GM19395 (cell line): ENCODE results near the gene RNASE8.

Source experiments
- ATAC-seq: cut with Tn5 transposase; IDR thresholded peaks from one replicate; pipeline ENCODE4 v1.9.1; 2021; ENCODE audit warnings: mild to moderate bottlenecking, moderate library complexity; ENCODE audit not compliant: unreplicated experiment

The RNASE8 gene

GRCh38 chr14:21050597-21050996, 7.0 kb upstream of the RNASE8 start:
- ATAC-seq: no peak

DNA sequence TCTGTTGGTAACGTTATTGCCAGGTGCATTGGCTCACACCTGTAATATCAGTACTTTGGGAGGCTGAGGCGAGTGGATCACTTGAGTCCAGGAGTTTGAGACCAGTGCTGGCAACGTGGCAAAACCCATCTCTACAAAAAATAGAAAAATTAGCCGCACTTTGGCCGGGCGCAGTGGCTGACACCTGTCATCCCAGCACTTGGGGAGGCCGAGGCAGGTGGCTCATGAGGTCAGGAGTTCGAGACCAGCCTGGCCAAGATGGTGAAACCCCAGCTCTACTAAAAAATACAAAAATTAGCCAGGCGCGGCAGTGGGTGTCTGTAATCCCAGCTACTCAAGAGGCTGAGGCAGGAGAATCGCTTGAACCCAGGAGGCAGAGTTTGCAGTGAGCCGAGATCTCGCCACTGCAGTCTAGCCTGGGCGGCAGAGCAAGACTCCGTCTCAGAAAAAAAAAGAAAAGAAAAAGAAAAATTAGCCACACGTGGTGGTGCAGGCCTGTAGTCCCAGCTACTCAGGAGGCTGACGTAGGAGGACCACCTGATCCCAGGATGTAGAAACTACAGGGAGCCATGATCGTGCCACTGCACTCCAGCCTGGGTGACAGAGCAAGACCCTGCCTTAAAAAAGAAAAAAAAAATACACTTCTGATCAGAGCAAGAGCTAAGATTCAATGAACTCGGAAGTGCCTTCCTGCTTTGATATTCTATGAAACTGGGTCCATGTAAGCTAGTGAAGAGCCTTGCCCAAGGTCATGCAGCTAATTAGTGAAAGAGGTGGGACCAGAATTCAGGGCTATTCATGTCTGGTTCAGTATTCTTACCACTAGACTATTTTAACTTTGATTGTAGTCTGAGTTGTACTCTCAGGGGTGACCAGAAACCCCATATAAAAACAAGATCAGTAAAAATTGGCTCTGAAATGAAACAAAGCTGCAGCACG, 4.2 kb upstream of the RNASE8 start:
- no peak for ATAC-seq

- ATAC-seq: no peak
These were observed 3.4 kb upstream of the RNASE8 start for GRCh38 chr14:21054123-21054767.

DNA sequence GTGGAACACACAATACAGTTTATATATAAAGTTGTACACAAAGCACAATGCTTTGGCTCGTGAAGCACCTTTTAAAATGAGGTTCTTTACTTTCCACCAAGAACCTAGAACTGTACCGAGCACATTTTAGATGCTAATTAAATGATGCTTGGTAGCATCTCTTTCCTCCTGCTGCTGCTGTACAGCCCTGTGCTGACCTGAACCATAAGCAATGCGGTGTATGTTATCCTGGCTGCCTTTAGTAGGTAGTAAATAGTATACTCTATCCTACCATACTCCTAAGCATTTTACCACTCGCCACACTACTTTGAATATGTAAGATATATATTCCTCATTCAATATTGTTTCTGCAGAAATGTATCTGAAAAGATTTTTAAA, 2.9 kb upstream of the RNASE8 start:
- no peak for ATAC-seq

- ATAC-seq: no peak
These were observed 2.0 kb upstream of the RNASE8 start for GRCh38 chr14:21055432-21056117.

GRCh38 chr14:21056520-21057163, 980 bp upstream of the RNASE8 start:
- no peak for ATAC-seq

- no peak for ATAC-seq
These were observed 1.3 kb downstream of the RNASE8 start for GRCh38 chr14:21058903-21059302.

DNA sequence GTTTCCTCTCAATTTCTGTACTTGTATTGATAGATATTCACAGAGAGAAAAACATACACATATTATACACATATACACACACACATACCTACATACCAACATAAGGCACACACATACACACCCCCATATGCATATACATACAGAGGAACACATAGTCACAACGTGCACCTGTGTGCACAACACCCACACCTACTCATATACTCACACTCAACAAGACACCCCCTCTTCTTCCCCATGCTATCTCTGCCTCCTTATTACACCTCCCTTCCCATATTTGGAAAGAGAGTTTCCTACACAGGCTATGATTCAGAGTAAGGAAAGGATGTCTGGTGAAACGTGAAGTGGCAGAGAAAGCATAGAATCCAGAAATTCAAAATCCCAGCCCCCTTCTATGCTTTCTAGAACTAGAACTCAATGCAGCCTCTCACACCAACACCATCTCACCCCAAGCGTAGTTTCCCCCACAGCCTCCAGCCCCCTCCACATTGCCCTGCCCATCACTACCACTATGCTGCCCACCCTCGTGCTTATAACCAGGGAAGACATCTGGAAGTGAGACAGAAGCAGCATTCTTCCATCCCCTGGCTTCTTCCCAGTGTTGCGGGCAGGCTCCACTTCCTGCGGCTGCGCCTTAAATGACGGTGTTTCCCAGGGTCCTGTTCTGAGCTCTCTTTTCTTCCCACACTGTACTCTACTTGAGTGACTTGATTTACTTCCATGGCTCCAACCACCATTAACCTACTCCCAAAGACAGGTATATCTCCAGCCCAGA, 2.4 kb downstream of the RNASE8 start:
- ATAC-seq: no peak

- ATAC-seq: no peak
These were observed 3.2 kb downstream of the RNASE8 start for GRCh38 chr14:21060614-21061346.

GRCh38 chr14:21061347-21061668, 3.7 kb downstream of the RNASE8 start:
- no peak for ATAC-seq

DNA sequence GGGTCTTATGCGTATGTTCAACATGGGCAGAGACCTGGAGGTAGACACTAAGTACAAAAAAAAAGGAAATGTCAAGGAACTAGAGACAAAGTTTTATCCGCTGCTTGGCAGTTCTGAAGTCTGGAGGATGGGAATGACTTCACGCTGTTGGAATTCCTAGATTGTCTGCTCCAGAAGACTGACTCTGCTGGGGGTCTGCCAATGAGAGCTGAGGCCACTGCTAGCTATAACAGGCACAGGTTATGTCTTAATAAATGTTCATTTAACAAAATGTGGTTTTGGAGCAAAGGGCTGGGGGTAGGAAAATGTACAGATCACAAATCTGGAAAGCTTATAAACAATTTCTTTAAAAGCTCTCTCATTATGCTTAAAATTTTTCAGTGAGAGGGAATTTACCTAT, 5.9 kb downstream of the RNASE8 start:
- ATAC-seq: no peak

- ATAC-seq: no peak
These were observed 9.4 kb downstream of the RNASE8 start for GRCh38 chr14:21066882-21067502.

DNA sequence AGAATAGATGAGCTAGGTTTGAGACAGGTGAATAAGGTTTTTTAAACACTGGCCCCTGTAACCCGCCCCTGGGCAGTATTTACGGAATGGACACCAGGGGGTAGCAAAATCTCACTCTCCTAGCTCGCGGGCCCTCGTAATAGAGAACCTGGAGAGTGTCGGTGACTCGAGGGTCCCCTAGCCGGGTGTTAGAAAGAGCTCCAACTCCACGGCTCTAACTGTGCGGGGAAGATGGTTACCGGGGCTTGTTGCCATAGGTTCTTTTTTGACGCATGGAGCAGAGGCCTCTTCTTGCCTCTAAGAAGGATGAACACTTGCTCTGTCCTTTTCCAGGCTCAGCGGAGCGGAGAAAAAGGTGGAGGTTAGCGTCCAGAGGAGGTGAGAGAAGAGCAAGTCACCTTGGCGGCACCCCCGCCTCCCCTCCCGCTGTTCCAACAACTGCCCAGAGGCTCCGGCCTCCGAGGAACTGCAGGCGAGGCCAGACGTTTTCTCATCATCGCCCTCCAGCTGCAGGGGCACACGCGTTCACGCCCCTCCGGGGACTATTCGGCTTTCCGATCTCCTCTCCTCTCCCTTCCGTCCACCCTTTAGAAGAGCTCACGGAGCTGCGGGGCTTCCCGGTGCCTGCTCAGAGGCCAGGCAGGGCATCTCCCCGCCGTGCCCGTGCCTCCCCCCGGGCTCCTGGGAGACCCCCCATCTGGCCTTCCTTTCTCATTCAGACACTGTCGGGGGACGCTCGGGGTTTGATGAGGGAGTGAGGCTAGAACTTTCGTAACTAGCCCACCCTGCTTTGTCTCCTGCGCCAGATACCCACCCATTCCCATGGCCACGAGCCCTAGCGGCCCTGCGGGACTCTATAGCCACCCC, 11.1 kb downstream of the RNASE8 start:
- no peak for ATAC-seq

GRCh38 chr14:21069388-21070082, 11.9 kb downstream of the RNASE8 start:
- ATAC-seq: no peak

- ATAC-seq: no peak
These were observed 12.5 kb downstream of the RNASE8 start, which contains the start of gene ARHGEF40 for GRCh38 chr14:21070083-21070609. ARHGEF40 (plus strand) TSS chr14:21070304; CDS start chr14:21070397, 93 bp downstream.

DNA sequence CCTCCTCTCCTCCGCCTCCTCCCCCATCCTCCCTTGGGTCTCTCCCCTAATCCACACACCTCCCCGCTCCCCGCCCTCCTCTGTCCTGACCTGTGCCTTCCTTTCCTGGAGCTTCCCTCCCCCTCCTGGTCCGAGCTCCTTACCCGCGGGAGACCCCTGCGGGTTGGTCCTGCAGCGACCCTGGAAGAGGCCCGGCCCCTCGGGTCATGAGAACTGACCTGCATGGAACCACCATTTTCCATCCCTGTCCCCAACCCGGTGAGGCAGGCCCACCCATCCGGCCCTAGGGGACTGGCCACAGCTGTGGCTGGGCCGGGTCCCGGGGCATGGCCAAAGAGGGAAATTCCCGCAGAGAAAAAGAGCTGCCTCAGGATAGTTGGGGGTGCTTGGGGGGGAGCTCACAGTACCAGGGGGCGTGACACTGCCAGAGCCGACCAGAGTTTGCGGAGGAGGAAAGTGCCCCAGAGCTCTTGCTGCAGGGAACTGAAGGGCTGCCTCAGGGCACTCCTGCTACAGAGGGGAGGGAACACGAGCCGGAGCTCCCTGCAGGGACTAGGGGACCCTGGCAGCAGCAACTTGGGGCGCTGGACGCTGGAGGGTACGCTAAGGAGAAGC, 13.1 kb downstream of the RNASE8 start:
- peak; percentile 26 for ATAC-seq
